Mesothelial cell of epicardium (in vitro differentiated cells): Measurements from ENCODE around the gene VPS8. TPM values are rescaled to one million over a fixed set of nuclear protein-coding genes. Genes with fewer than 3 reads are reported as not detected.

ENCODE experiments used
- DNase-seq, 2 experiments: peaks; one replicate each; pipeline ENCODE4 v3.0.0; 2021; ENCODE audit warnings: low spot score in 2 of 2; ENCODE audit not compliant: unreplicated experiment in 2 of 2
- H3K27ac Mint-ChIP-seq: 2 replicates; pipeline ENCODE4 v1.8.0; 2021; ENCODE audit warnings: mixed read lengths
- H3K27me3 Mint-ChIP-seq: 2 replicates; pipeline ENCODE4 v1.8.0; 2021; ENCODE audit warnings: low read depth, mixed read lengths
- H3K36me3 Mint-ChIP-seq: 2 replicates; pipeline ENCODE4 v1.8.0; 2021; ENCODE audit warnings: mixed read lengths
- H3K4me1 Mint-ChIP-seq: 2 replicates; pipeline ENCODE4 v1.8.0; 2021; ENCODE audit warnings: mixed read lengths
- H3K4me3 Mint-ChIP-seq: 2 replicates; pipeline ENCODE4 v1.8.0; 2021; ENCODE audit warnings: mild to moderate bottlenecking, moderate library complexity, mixed read lengths
- H3K9me3 Mint-ChIP-seq: 2 replicates; pipeline ENCODE4 v1.8.0; 2021; ENCODE audit warnings: mixed read lengths
- total RNA-seq: library from RNA; stranded (reverse); gene quantifications from 3 replicates; pipeline ENCODE4 v1.2.1, GENCODE V29; 2021
- TF ChIP-seq, protein P1 (sequence below): fragments of 200-600 bp; sonication (generic); IDR thresholded peaks from one replicate; pipeline ENCODE4 v1.5.0; 2021; ENCODE audit warnings: antibody characterized with exemption; ENCODE audit not compliant: unreplicated experiment

Gene VPS8
- total RNA-seq, 1 donor from 2014 or later: 82.4 TPM

DNA sequence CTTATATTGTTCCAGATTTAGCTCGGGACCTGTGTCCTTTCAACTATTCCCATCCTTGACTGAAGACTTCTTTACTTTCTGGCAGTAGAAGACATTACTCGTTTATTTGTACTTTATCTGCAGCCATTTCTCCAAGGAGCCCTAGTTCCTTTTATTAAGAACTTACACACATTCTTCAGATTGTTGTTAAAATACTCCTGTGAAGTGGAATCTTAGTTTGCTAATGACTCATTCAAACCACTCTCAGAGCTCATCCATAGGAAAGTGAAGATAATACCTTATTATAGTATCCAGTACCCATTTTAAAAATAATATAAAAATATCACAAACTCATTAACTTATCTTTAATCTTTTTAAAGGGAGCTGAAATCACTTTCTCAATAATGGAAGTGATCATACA lies 277.4 kb downstream of the VPS8 start:
- Mint-ChIP-seq H3K4me1 (peaks cover 7% of the 10 kb centered on the region), H3K4me3 (no peak overlapping the region), H3K9me3 (no peaks in the 10 kb centered on the region), H3K27ac (no peak overlapping the region), H3K27me3 (no peaks in the 10 kb centered on the region), H3K36me3 (no peaks in the 10 kb centered on the region)
- TF ChIP-seq, protein P1, sequence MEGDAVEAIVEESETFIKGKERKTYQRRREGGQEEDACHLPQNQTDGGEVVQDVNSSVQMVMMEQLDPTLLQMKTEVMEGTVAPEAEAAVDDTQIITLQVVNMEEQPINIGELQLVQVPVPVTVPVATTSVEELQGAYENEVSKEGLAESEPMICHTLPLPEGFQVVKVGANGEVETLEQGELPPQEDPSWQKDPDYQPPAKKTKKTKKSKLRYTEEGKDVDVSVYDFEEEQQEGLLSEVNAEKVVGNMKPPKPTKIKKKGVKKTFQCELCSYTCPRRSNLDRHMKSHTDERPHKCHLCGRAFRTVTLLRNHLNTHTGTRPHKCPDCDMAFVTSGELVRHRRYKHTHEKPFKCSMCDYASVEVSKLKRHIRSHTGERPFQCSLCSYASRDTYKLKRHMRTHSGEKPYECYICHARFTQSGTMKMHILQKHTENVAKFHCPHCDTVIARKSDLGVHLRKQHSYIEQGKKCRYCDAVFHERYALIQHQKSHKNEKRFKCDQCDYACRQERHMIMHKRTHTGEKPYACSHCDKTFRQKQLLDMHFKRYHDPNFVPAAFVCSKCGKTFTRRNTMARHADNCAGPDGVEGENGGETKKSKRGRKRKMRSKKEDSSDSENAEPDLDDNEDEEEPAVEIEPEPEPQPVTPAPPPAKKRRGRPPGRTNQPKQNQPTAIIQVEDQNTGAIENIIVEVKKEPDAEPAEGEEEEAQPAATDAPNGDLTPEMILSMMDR: no peak
- no peak for DNase-seq

DNA sequence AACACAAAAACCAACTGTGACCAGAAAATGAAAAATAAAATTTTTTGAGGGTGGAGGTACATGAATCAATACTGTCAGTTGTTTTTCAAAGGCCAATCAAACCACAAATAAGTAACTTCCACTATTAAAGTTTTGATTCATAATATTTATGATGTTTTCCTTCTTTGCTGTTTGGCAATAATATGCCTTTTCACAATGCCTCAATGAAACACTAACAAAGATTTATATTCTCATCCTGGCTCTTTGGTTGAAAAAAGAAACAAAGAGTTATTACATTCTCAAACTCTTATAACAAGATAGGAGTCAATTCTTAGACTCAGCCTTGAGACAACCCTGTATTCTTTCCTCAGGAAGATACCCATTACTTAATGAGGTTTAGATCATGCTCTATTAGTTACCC lies 277.8 kb downstream of the VPS8 start:
- Mint-ChIP-seq H3K27ac (no peak overlapping the region), H3K36me3 (no peaks in the 10 kb centered on the region), H3K4me3 (no peak overlapping the region), H3K4me1 (peaks cover 7% of the 10 kb centered on the region), H3K9me3 (no peaks in the 10 kb centered on the region), H3K27me3 (no peaks in the 10 kb centered on the region)
- DNase-seq: no peak
- TF ChIP-seq, protein P1: no peak

DNA sequence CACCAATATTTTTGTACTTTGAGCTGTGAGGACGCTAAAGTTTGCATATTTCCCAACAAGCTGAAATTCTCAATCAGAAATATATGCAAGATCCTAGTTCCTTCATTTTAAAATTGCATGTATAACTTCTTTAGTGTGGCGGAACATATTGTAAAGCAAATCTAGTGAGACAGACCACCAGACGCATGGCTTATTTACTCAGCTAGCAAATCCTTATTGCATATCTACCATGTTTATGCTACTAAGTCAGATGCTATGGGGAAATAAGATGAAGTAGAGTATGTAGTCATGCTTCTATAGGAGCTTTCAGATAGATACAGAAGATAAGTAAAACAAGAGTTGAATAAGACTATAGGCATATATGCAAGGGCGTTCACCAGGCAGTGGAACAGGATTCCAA lies 278.8 kb downstream of the VPS8 start:
- Mint-ChIP-seq H3K27ac (no peak overlapping the region), H3K4me1 (peaks cover 7% of the 10 kb centered on the region), H3K4me3 (no peak overlapping the region), H3K9me3 (no peaks in the 10 kb centered on the region), H3K27me3 (no peaks in the 10 kb centered on the region), H3K36me3 (no peaks in the 10 kb centered on the region)
- no peak for DNase-seq
- TF ChIP-seq, protein P1: no peak

DNA sequence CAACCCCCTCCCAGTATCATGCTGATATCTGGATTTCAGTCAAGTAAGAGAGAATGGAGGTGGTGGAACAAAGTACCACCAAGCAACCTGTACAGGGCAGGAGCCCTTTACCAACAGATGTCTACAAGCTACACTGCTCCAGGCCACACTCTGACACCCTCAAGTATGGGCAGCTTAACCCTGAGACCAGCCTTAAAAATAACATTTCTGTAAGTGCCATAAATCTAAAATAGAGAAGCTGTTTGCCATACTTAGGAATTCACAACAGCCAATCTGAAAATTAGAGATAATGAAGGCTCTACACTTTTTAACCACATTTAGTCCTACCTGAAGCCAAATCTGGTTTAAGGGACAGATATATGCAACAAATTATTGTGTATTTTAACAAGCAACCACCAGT lies 281.1 kb downstream of the VPS8 start:
- Mint-ChIP-seq H3K4me1 (peaks cover 7% of the 10 kb centered on the region), H3K36me3 (no peaks in the 10 kb centered on the region), H3K9me3 (no peaks in the 10 kb centered on the region), H3K27ac (no peak overlapping the region), H3K4me3 (no peak overlapping the region), H3K27me3 (peaks cover 5% of the 10 kb centered on the region)
- TF ChIP-seq, protein P1: no peak
- DNase-seq: no peak

DNA sequence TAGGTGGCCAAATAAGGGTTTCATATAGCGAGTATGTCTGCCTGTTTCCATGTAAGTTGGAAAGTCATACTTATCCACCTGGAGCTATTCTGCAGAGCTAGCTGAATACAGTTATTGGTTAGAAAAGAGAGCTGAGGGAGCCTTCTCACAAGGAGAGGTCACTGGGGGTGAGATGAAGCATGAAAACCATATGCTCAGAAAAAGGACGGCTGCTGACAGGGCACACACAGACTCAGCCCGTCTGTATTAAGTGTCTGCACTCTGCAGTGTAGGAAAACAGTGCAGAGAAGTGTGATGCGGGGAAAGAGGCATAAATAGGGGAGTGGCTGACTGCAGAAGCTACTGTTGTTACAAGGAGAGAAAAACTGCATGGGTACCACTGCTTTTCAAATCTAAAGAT lies 282.7 kb downstream of the VPS8 start:
- DNase-seq: no peak
- H3K4me3 Mint-ChIP-seq: no peak overlapping the region
- no peak overlapping the region for H3K27ac Mint-ChIP-seq
- peaks cover 4% of the 10 kb centered on the region for H3K4me1 Mint-ChIP-seq
- no peaks in the 10 kb centered on the region for H3K36me3 Mint-ChIP-seq
- peaks cover 5% of the 10 kb centered on the region for H3K27me3 Mint-ChIP-seq
- H3K9me3 Mint-ChIP-seq: peaks cover 9% of the 10 kb centered on the region
- TF ChIP-seq, protein P1: no peak

Other genes starting within 250 kb of the VPS8 start
- gene MAGEF1, start 100.1 kb upstream of the VPS8 start, total RNA-seq: 67.6 to 68.9 TPM (median 68.4 TPM) in 3 replicates